ENCODE results near the gene DNAI1. TPM values are rescaled to one million over a fixed set of nuclear protein-coding genes. Genes with fewer than 3 reads are reported as not detected.

Gene DNAI1
- total and polyA plus RNA-seq, 10 of the 15 experiments (the other 5 are each of a cell fraction or from before 2014, with no cell fraction given), result not detected

- no peaks in the 10 kb centered on the region for H3K79me2 ChIP-seq (ENCODE audit: control insufficient read depth, insufficient read depth, low read length)
- CTCF ChIA-PET, result no interaction called here
- H3K4me1 ChIP-seq (ENCODE audit: control insufficient read depth, insufficient read depth, low read length), result no peaks in the 10 kb centered on the region
- POLR2A ChIA-PET, result no interaction called here
- in situ Hi-C loops (cut with MboI), result no loop called here
- H2AFZ ChIP-seq (ENCODE audit: control insufficient read depth, low read depth, low read length), result no peak overlapping the region
- H3K27ac ChIP-seq (ENCODE audit: control insufficient read depth, insufficient read depth), result no peak overlapping the region
- SMC1A ChIA-PET (ENCODE audit: uncharacterized antibody, unreplicated experiment), result no interaction called here
- no peaks in the 10 kb centered on the region; the same call in 1 of the 2 replicates for H4K20me1 ChIP-seq (ENCODE audit: control insufficient read depth, insufficient read depth)
- TF ChIP-seq SPI1 (IDR thresholded peaks at IDR 0.05; ENCODE audit: borderline replicate concordance, insufficient read depth, low read depth, low read length) (0 out of 2 replicates have a peak, but pooled peaks have one; percentile 12), E2F4 (IDR thresholded peaks at IDR 0.05; ENCODE audit: low read depth, low read length) (no peak), MYC (IDR thresholded peaks at IDR 0.05; ENCODE audit: insufficient read depth, insufficient read length, insufficient replicate concordance, low read length, severe bottlenecking) (no peak), HDAC6 (IDR thresholded peaks at IDR 0.05; ENCODE audit: unreplicated experiment) (no peak)
- no peak overlapping the region for H3K4me2 ChIP-seq (ENCODE audit: control insufficient read depth, insufficient read depth)
- RAD21 ChIA-PET (ENCODE audit: unreplicated experiment), result no interaction called here
- H3K4me3 ChIP-seq, result no peak overlapping the region
- FAIRE-seq (no peak), ATAC-seq (peak; percentile 37; the same call in 1 of the 3 replicates), DNase-seq (ENCODE audit: low read depth, low spot score) (no peak)
- intact Hi-C loops (cut with micrococcal nuclease; ENCODE audit: unreplicated experiment), result no loop called here
- no peaks in the 10 kb centered on the region; a peak in 1 of 4 replicates for H3K36me3 ChIP-seq (ENCODE audit: control insufficient read depth in 2 of 2, insufficient read depth in 2 of 2, low read length in 1 of 2)
- no peak overlapping the region for H3K9ac ChIP-seq (ENCODE audit: control insufficient read depth, insufficient read depth, low read length)
- peaks cover 8 to 11% of the 10 kb centered on the region in 2 experiments; a peak in 3 of 4 replicates for H3K27me3 ChIP-seq (replicated peaks in 1 of 2; ENCODE audit: control insufficient read depth in 2 of 2, insufficient read depth in 2 of 2, low read length in 1 of 2)
- BruUV-seq (replicated peaks), result no TSS peak
- H3K9me3 ChIP-seq (replicated peaks; ENCODE audit: control insufficient read depth, insufficient read depth, low read length), result no peaks in the 10 kb centered on the region
Observed at GRCh38 chr9:34507966-34508365, 49.4 kb downstream of the DNAI1 start.

GRCh38 chr9:34508463-34508862 is 49.9 kb downstream of the DNAI1 start:
- Histone ChIP-seq H2AFZ (ENCODE audit: control insufficient read depth, low read depth, low read length) (no peak overlapping the region), H3K4me3 (no peak overlapping the region), H3K4me1 (ENCODE audit: control insufficient read depth, insufficient read depth, low read length) (no peaks in the 10 kb centered on the region), H3K27me3 (replicated peaks in 1 of 2; ENCODE audit: control insufficient read depth in 2 of 2, insufficient read depth in 2 of 2, low read length in 1 of 2) (peaks cover 9 to 10% of the 10 kb centered on the region in 2 experiments; a peak in 3 of 4 replicates), H3K9me3 (replicated peaks; ENCODE audit: control insufficient read depth, insufficient read depth, low read length) (no peaks in the 10 kb centered on the region), H4K20me1 (ENCODE audit: control insufficient read depth, insufficient read depth) (no peaks in the 10 kb centered on the region; the same call in 1 of the 2 replicates), H3K27ac (ENCODE audit: control insufficient read depth, insufficient read depth) (no peak overlapping the region), H3K36me3 (ENCODE audit: control insufficient read depth in 2 of 2, insufficient read depth in 2 of 2, low read length in 1 of 2) (no peaks in the 10 kb centered on the region; a peak in 1 of 4 replicates), H3K9ac (ENCODE audit: control insufficient read depth, insufficient read depth, low read length) (no peak overlapping the region), H3K79me2 (ENCODE audit: control insufficient read depth, insufficient read depth, low read length) (no peaks in the 10 kb centered on the region), H3K4me2 (ENCODE audit: control insufficient read depth, insufficient read depth) (no peak overlapping the region)
- in situ Hi-C loops (cut with MboI) (no loop called here), intact Hi-C loops (cut with micrococcal nuclease; ENCODE audit: unreplicated experiment) (no loop called here)
- POLR2A ChIA-PET, result no interaction called here
- no TSS peak for BruUV-seq (replicated peaks)
- FAIRE-seq (no peak), DNase-seq (ENCODE audit: low read depth, low spot score) (no peak), ATAC-seq (no peak)
- SMC1A ChIA-PET (ENCODE audit: uncharacterized antibody, unreplicated experiment), result no interaction called here
- CTCF ChIA-PET, result no interaction called here
- 54% methylated on average over 3 of the region's 3 CpGs for WGBS (ENCODE audit: insufficient coverage, insufficient replicate concordance, low lambda C conversion rate, missing lambda C conversion rate)
- RAD21 ChIA-PET (ENCODE audit: unreplicated experiment), result no interaction called here
- no peak for TF ChIP-seq ZSCAN29 (IDR thresholded peaks at IDR 0.05)
- no peak for TF ChIP-seq IRF4 (IDR thresholded peaks at IDR 0.05; ENCODE audit: low read depth, low read length)

Data from GM12878 (cell line).